OCI-LY1 (cell line): ENCODE data around the gene KATNAL2.
"Not testable (repeated sequence)": the region's sequence is repeated elsewhere in the genome, so short reads cannot be mapped to it uniquely, and the experiment has no call there.

Experiments
- CTCF ChIP-seq: fragments of 200-600 bp; sonication (generic), shearing (Covaris generic); IDR thresholded peaks from 2 replicates; pipeline ENCODE4 v1.5.1; 2017; ENCODE audit warnings: mild to moderate bottlenecking, antibody characterized with exemption, low read length, moderate library complexity, mixed read lengths
- EZH2 ChIP-seq: fragments of 200-600 bp; sonication (generic), shearing (Covaris generic); IDR thresholded peaks from 2 replicates; pipeline ENCODE4 v1.8.0; 2017; ENCODE audit warnings: borderline replicate concordance, mixed run types, mild to moderate bottlenecking, antibody characterized with exemption, low read length, moderate library complexity, mixed read lengths

DNA sequence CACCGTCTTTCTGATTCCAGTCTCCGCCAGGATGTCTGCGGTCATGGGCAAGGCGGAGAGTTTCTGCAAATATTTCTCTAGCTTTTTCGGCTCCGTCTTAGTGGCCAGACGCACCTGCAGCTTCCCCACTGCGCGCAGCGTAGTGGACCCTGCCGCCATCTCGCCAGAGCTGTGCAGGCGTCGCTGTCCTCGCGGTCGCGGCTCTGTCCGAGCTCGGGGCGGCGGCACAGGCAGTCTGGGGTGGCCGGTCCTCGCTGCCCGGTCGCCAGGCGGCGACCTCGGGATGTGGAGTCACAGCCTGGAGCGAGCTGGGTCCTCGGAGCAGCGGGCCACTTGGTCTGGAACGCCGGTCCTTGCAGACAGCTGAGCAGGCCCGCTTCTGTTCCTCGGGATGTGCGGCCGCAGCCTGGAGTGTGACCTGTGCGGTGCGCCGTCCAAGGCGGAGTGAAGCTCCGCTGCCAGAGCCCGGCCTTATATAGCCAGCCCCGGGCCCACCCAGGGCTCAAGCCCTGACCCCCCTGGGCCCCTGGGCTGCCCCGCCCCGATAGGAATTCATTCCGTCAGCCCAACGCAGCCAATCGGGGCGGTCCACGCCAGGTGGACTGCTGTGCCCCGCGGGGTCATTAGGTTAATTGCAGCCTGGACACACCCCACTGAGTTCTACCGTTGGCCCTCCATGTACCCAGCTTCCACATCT lies 106.5 kb downstream of the KATNAL2 start:
- not testable (repeated sequence) for TF ChIP-seq CTCF, EZH2
